GM11168 (cell line): ENCODE measurements around the gene TMEM108.

Source experiments
- in situ Hi-C: fragments of 300-500 bp; cut with MboI; formaldehyde crosslinking; loops from one replicate; pipeline ENCODE4 v1.12.0; 2022; ENCODE audit warnings: low sequenced_read_pairs; ENCODE audit not compliant: unreplicated experiment

Gene TMEM108

GRCh38 chr3:133295944-133296917, 258.0 kb downstream of the TMEM108 start:
- in situ Hi-C loops, result no loop called here

GRCh38 chr3:133296981-133297380, 258.8 kb downstream of the TMEM108 start:
- in situ Hi-C loops, result no loop called here

- in situ Hi-C loops, result no loop called here
Observed at GRCh38 chr3:133300102-133300501, 261.9 kb downstream of the TMEM108 start.

GRCh38 chr3:133301194-133301593, 263.0 kb downstream of the TMEM108 start:
- in situ Hi-C loops, result no loop called here

- in situ Hi-C loops, result no loop called here
Observed at GRCh38 chr3:133301731-133302130, 263.5 kb downstream of the TMEM108 start.

GRCh38 chr3:133303430-133303829, 265.2 kb downstream of the TMEM108 start:
- in situ Hi-C loops, result no loop called here

GRCh38 chr3:133317866-133318265, 279.7 kb downstream of the TMEM108 start:
- in situ Hi-C loops, result no loop called here

GRCh38 chr3:133328373-133328772, 290.2 kb downstream of the TMEM108 start:
- in situ Hi-C loops, result no loop called here

GRCh38 chr3:133329626-133330025, 291.4 kb downstream of the TMEM108 start:
- in situ Hi-C loops, result no loop called here

- in situ Hi-C loops, result no loop called here
Observed at GRCh38 chr3:133330065-133330464, 291.9 kb downstream of the TMEM108 start.

GRCh38 chr3:133330522-133330921, 292.3 kb downstream of the TMEM108 start:
- in situ Hi-C loops, result no loop called here

GRCh38 chr3:133354721-133355120, 316.5 kb downstream of the TMEM108 start:
- in situ Hi-C loops, result no loop called here

- in situ Hi-C loops, result no loop called here
Observed at GRCh38 chr3:133360476-133360875, 322.3 kb downstream of the TMEM108 start.

GRCh38 chr3:133361011-133361410, 322.8 kb downstream of the TMEM108 start:
- in situ Hi-C loops, result no loop called here

GRCh38 chr3:133361435-133361834, 323.2 kb downstream of the TMEM108 start:
- in situ Hi-C loops, result no loop called here

- in situ Hi-C loops, result no loop called here
Observed at GRCh38 chr3:133362539-133362938, 324.3 kb downstream of the TMEM108 start.

- in situ Hi-C loops, result no loop called here
Observed at GRCh38 chr3:133364704-133365103, 326.5 kb downstream of the TMEM108 start.

GRCh38 chr3:133366921-133367320, 328.7 kb downstream of the TMEM108 start:
- in situ Hi-C loops, result no loop called here

- in situ Hi-C loops, result no loop called here
Observed at GRCh38 chr3:133367403-133367802, 329.2 kb downstream of the TMEM108 start.

- in situ Hi-C loops, result no loop called here
Observed at GRCh38 chr3:133367956-133368355, 329.8 kb downstream of the TMEM108 start.

- in situ Hi-C loops, result no loop called here
Observed at GRCh38 chr3:133368371-133369067, 330.3 kb downstream of the TMEM108 start.
